GM12891 (cell line): Measurements from ENCODE around the gene LPAR4.

Experiments
- POLR2A ChIP-seq: IDR thresholded peaks from 2 replicates; pipeline ENCODE4 v1.6.1; 2011; ENCODE audit warnings: low read depth, low read length, control low read depth
- POLR2AphosphoS5 ChIP-seq: IDR thresholded peaks from 2 replicates; pipeline ENCODE4 v1.6.1; 2011; ENCODE audit warnings: low read depth, low read length, control low read depth
- POU2F2 ChIP-seq: IDR thresholded peaks from 2 replicates; pipeline ENCODE4 v1.6.1; 2011; ENCODE audit warnings: low read depth, mild to moderate bottlenecking, control low read depth, low read length, moderate library complexity
- SPI1 ChIP-seq: IDR thresholded peaks from 2 replicates; pipeline ENCODE4 v1.6.1; 2011; ENCODE audit warnings: low read depth, low read length, control low read depth
- TAF1 ChIP-seq: IDR thresholded peaks from 2 replicates; pipeline ENCODE4 v1.6.1; 2011; ENCODE audit warnings: low read depth, low read length, control low read depth

GRCh38 chrX:78748846-78749245, 1.3 kb downstream of the LPAR4 start:
- TF ChIP-seq POLR2A (no peak), TAF1 (no peak), POLR2AphosphoS5 (no peak), POU2F2 (no peak), SPI1 (no peak)
